ENCODE data around the gene KDM7A.
"Not testable (repeated sequence)": the region's sequence is repeated elsewhere in the genome, so short reads cannot be mapped to it uniquely, and the experiment has no call there.

The KDM7A gene

GRCh38 chr7:140176811-140177702 is at the start of gene KDM7A:
Gene KDM7A (minus strand): TSS chr7:140176983. CDS start chr7:140176937, 46 bp downstream.
- peak; percentile 95 to 97 (median 97) for DNase-seq

GRCh38 chr7:140225562-140226249 is 48.9 kb upstream of the KDM7A start:
- no peak for DNase-seq

- no peak for DNase-seq
Measured at GRCh38 chr7:140223515-140224221, 46.9 kb upstream of the KDM7A start.

- no peak for DNase-seq
Measured at GRCh38 chr7:140222814-140223213, 46.0 kb upstream of the KDM7A start.

GRCh38 chr7:140219672-140220524 is 43.1 kb upstream of the KDM7A start:
- peak in 1 of 3 experiments; percentile 18 for DNase-seq

- DNase-seq: no peak
Measured at GRCh38 chr7:140218656-140219055, 41.9 kb upstream of the KDM7A start.

- no peak for DNase-seq
Measured at GRCh38 chr7:140217750-140218501, 41.1 kb upstream of the KDM7A start.

- no peak for DNase-seq
Measured at GRCh38 chr7:140215281-140215680, 38.5 kb upstream of the KDM7A start.

- peak in 1 of 3 experiments; percentile 10 for DNase-seq
Measured at GRCh38 chr7:140214075-140214684, 37.4 kb upstream of the KDM7A start.

- DNase-seq: no peak
Measured at GRCh38 chr7:140213684-140214074, 36.9 kb upstream of the KDM7A start.

- DNase-seq: no peak
Measured at GRCh38 chr7:140212100-140212881, 35.5 kb upstream of the KDM7A start.

GRCh38 chr7:140211698-140212097 is 34.9 kb upstream of the KDM7A start:
- no peak for DNase-seq

- no peak for DNase-seq
Measured at GRCh38 chr7:140209866-140210609, 33.3 kb upstream of the KDM7A start.

GRCh38 chr7:140206616-140207389 is 30.0 kb upstream of the KDM7A start:
- no peak for DNase-seq

GRCh38 chr7:140205600-140205999 is 28.8 kb upstream of the KDM7A start:
- no peak for DNase-seq

GRCh38 chr7:140203556-140203955 is 26.8 kb upstream of the KDM7A start:
- no peak for DNase-seq

- not testable (repeated sequence) for DNase-seq
Measured at GRCh38 chr7:140202942-140203341, 26.2 kb upstream of the KDM7A start.

GRCh38 chr7:140201393-140201792 is 24.6 kb upstream of the KDM7A start:
- no peak for DNase-seq
